Measurements from ENCODE around the gene SECISBP2. TPM values are rescaled to one million over a fixed set of nuclear protein-coding genes. Genes with fewer than 3 reads are reported as not detected.

Gene SECISBP2
- total and polyA plus RNA-seq, 2 experiments from 2014 or later, result 77.7 to 86.8 TPM

DNA sequence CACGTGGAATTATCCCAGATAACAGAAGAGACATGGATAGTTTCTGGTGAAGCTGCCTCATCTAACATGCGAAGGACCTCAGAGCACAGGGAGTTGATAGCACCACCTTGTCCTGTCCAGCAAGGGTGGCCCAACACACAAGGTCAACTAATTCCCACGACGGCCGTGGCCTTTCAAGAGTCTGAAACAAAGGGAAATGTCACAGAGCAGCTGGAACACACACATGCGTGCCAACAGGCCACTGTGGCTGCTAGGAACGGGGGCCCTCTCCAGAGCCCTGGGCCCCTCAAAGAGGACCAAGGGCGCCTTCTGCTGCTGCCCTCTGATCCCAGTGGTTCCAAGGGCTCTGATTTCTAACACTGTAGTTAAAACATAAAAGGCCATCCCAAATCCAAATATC is 50.7 kb downstream of the SECISBP2 start:
- H3K9me3 Mint-ChIP-seq, result no peaks in the 10 kb centered on the region
- H3K36me3 Mint-ChIP-seq (ENCODE audit: low read depth), result no peaks in the 10 kb centered on the region
- Histone ChIP-seq H4K20me1 (replicated peaks; ENCODE audit: insufficient read depth) (no peaks in the 10 kb centered on the region), H3K4me2 (no peak overlapping the region), H2AFZ (no peak overlapping the region), H3K4me1 (ENCODE audit: insufficient read depth) (no peaks in the 10 kb centered on the region), H3K27ac (ENCODE audit: low read depth) (no peak overlapping the region), H3K27me3 (ENCODE audit: insufficient read depth) (no peaks in the 10 kb centered on the region), H3K4me3 (no peak overlapping the region), H3K9me2 (ENCODE audit: insufficient read depth) (no peaks in the 10 kb centered on the region), H3K79me2 (replicated peaks; ENCODE audit: insufficient read depth) (no peaks in the 10 kb centered on the region), H3F3A (replicated peaks; ENCODE audit: low read depth) (no peaks in the 10 kb centered on the region), H3K36me3 (ENCODE audit: insufficient read depth) (no peaks in the 10 kb centered on the region; the same call in 1 of the 2 replicates)
- H3K27ac Mint-ChIP-seq, result no peak overlapping the region
- H3K4me3 Mint-ChIP-seq, result no peak overlapping the region
- TF ChIP-seq EZH2 (IDR thresholded peaks at IDR 0.05; ENCODE audit: low read depth, unreplicated experiment) (no peak), NANOG (IDR thresholded peaks at IDR 0.05; ENCODE audit: borderline replicate concordance) (no peak), JUNB (IDR thresholded peaks at IDR 0.05; ENCODE audit: unreplicated experiment) (no peak), EZH2phosphoT487 (IDR thresholded peaks at IDR 0.05; ENCODE audit: unreplicated experiment) (no peak), STAT1 (IDR thresholded peaks at IDR 0.05; ENCODE audit: unreplicated experiment) (no peak), POLR2AphosphoS5 (IDR thresholded peaks at IDR 0.05; ENCODE audit: low read depth) (no peak), ETS1 (IDR thresholded peaks at IDR 0.05) (no peak), ZNF114 (CRISPR knock-in tag; IDR thresholded peaks at IDR 0.05) (no peak), ZNF331 (CRISPR knock-in tag; IDR thresholded peaks at IDR 0.05; ENCODE audit: low read depth) (no peak), REST (IDR thresholded peaks at IDR 0.05; ENCODE audit: unreplicated experiment) (no peak), CREB1 (CRISPR knock-in tag; IDR thresholded peaks at IDR 0.05; ENCODE audit: low read depth) (no peak), ZNF462 (CRISPR knock-in tag; IDR thresholded peaks at IDR 0.05) (no peak)
- TF ChIP-seq, protein P1, sequence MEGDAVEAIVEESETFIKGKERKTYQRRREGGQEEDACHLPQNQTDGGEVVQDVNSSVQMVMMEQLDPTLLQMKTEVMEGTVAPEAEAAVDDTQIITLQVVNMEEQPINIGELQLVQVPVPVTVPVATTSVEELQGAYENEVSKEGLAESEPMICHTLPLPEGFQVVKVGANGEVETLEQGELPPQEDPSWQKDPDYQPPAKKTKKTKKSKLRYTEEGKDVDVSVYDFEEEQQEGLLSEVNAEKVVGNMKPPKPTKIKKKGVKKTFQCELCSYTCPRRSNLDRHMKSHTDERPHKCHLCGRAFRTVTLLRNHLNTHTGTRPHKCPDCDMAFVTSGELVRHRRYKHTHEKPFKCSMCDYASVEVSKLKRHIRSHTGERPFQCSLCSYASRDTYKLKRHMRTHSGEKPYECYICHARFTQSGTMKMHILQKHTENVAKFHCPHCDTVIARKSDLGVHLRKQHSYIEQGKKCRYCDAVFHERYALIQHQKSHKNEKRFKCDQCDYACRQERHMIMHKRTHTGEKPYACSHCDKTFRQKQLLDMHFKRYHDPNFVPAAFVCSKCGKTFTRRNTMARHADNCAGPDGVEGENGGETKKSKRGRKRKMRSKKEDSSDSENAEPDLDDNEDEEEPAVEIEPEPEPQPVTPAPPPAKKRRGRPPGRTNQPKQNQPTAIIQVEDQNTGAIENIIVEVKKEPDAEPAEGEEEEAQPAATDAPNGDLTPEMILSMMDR (conservative IDR thresholded peaks at IDR 0.05; ENCODE audit: low read depth in 2 of 2), result no peak
- H3K27me3 Mint-ChIP-seq (ENCODE audit: insufficient read depth, low read depth, poor library complexity), result peaks cover 2% of the 10 kb centered on the region
- no peaks in the 10 kb centered on the region for H3K4me1 Mint-ChIP-seq
- no peak for ATAC-seq
- no peak for DNase-seq (ENCODE audit: low spot score)

Data from GM23338 (cell line).